ENCODE data around the gene PLOD3. TPM values are rescaled to one million over a fixed set of nuclear protein-coding genes. Genes with fewer than 3 reads are reported as not detected.

PLOD3 gene
- total RNA-seq, 6 donors from 2014 or later: 38.2 to 104 (median 66.2) TPM

- Histone ChIP-seq H3K9me3 (no peaks in the 10 kb centered on the region), H3K4me1 (peaks cover 7 to 9% (median 8%) of the 10 kb centered on the region in 4 donors), H3K27ac (no peak overlapping the region), H3K4me3 (no peak overlapping the region), H3K36me3 (peaks cover 9 to 84% (median 70%) of the 10 kb centered on the region in 4 donors), H3K27me3 (no peaks in the 10 kb centered on the region)
- 93 to 94% methylated on average over 13 to 24 of the region's 24 CpGs for WGBS, 2 donors
- TF ChIP-seq POLR2AphosphoS5 (IDR thresholded peaks at IDR 0.05): no peak
- no peak for TF ChIP-seq CTCF (IDR thresholded peaks at IDR 0.05)
- no peak for TF ChIP-seq EP300 (IDR thresholded peaks at IDR 0.05)
- no peak for TF ChIP-seq POLR2A (IDR thresholded peaks at IDR 0.05)
- DNase-seq (no peak), ATAC-seq (ENCODE audit: low FRiP score in 2 of 2) (no peak)
Observed at GRCh38 chr7:101211501-101211900, 5.9 kb downstream of the PLOD3 start.

- H3K36me3 ChIP-seq: peaks cover 9 to 89% (median 72%) of the 10 kb centered on the region in 4 donors
- no peak overlapping the region for H3K4me3 ChIP-seq
- WGBS, 2 donors: 89 to 95% methylated on average over 8 to 14 of the region's 19 CpGs
- TF ChIP-seq CTCF (IDR thresholded peaks at IDR 0.05) (no peak), EP300 (IDR thresholded peaks at IDR 0.05) (no peak), POLR2A (IDR thresholded peaks at IDR 0.05) (no peak), POLR2AphosphoS5 (IDR thresholded peaks at IDR 0.05) (no peak)
- DNase-seq (no peak), ATAC-seq (ENCODE audit: low FRiP score in 2 of 2) (no peak)
- no peak overlapping the region for H3K27ac ChIP-seq
- H3K9me3 ChIP-seq: no peaks in the 10 kb centered on the region
- no peaks in the 10 kb centered on the region for H3K27me3 ChIP-seq
- no peaks in the 10 kb centered on the region for H3K4me1 ChIP-seq
Observed at GRCh38 chr7:101210143-101210542, 7.2 kb downstream of the PLOD3 start.

DNA sequence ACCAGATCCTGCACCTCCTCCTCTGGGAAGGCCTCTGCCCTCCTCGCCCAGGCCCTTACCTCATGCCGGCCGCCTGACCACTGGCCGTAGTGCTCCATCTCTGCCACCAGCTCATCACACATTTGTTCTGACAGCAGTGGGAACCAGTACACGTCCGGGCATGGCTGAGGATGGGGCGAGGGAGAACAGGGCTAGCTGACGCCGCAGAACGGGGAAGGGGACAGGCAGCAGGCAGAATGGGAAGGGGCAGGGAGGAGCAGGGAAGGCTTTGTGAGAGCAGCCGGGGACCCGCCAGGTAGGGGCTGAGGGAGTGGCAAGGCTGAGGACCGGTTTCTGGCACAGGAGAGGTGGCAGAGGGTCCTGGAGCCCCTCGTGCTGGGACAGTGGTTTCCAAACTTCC lies 8.6 kb downstream of the PLOD3 start:
- DNase-seq (no peak), ATAC-seq (ENCODE audit: low FRiP score in 2 of 2) (no peak)
- Histone ChIP-seq H3K9me3 (no peaks in the 10 kb centered on the region), H3K27ac (no peak overlapping the region), H3K4me3 (no peak overlapping the region), H3K36me3 (peaks cover 9 to 76% (median 61%) of the 10 kb centered on the region in 4 donors), H3K4me1 (no peaks in the 10 kb centered on the region), H3K27me3 (no peaks in the 10 kb centered on the region)
- 97 to 98% methylated on average over 14 of the region's 14 CpGs for WGBS, 2 donors
- TF ChIP-seq POLR2AphosphoS5 (IDR thresholded peaks at IDR 0.05) (no peak), EP300 (IDR thresholded peaks at IDR 0.05) (no peak), CTCF (IDR thresholded peaks at IDR 0.05) (no peak), POLR2A (IDR thresholded peaks at IDR 0.05) (no peak)

GRCh38 chr7:101207459-101207858 lies 9.9 kb downstream of the PLOD3 start:
- TF ChIP-seq POLR2A (IDR thresholded peaks at IDR 0.05) (no peak), POLR2AphosphoS5 (IDR thresholded peaks at IDR 0.05) (no peak), CTCF (IDR thresholded peaks at IDR 0.05) (no peak), EP300 (IDR thresholded peaks at IDR 0.05) (no peak)
- H3K27me3 ChIP-seq: peaks cover 0 to 3% (median 1%) of the 10 kb centered on the region in 4 donors
- peaks cover 9 to 66% (median 52%) of the 10 kb centered on the region in 4 donors for H3K36me3 ChIP-seq
- H3K27ac ChIP-seq: no peak overlapping the region
- H3K4me3 ChIP-seq: no peak overlapping the region
- ATAC-seq (ENCODE audit: low FRiP score in 2 of 2): peak in 1 of 2 donors; percentile 3
- DNase-seq: no peak
- WGBS, 2 donors: 93 to 95% methylated on average over 17 of the region's 17 CpGs
- peaks cover 0 to under 1% (median 0%) of the 10 kb centered on the region in 4 donors for H3K4me1 ChIP-seq
- H3K9me3 ChIP-seq: no peaks in the 10 kb centered on the region

DNA sequence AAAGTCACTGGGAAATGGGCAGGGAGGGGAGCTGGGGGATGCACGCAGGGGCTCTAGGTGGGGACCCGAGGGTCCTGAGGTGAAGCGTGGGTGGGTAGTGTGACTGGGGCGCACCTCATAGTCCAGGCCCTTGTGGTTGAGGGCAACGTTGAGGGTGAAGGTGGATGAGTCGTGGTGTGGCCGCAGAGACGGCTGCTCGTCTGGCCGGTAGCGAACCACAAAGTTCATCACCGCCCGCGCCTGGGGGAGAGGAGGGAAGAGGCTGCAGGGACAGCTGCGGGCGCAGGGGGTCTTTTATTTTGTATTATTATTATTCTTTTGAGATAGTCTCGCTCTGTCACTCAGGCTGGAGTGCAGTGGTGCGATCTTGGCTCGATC lies 10.7 kb downstream of the PLOD3 start:
- DNase-seq: no peak
- peak in 1 of 2 donors; percentile 23 for ATAC-seq (ENCODE audit: low FRiP score in 2 of 2)
- H3K36me3 ChIP-seq: peaks cover 9 to 58% (median 44%) of the 10 kb centered on the region in 4 donors
- H3K4me1 ChIP-seq: peaks cover 0 to 8% (median 6%) of the 10 kb centered on the region in 4 donors
- no peak overlapping the region for H3K4me3 ChIP-seq
- H3K9me3 ChIP-seq: no peaks in the 10 kb centered on the region
- H3K27me3 ChIP-seq: peaks cover 0 to 11% (median 9%) of the 10 kb centered on the region in 4 donors
- H3K27ac ChIP-seq: no peak overlapping the region
- TF ChIP-seq POLR2AphosphoS5 (IDR thresholded peaks at IDR 0.05): no peak
- TF ChIP-seq POLR2A (IDR thresholded peaks at IDR 0.05): no peak
- TF ChIP-seq EP300 (IDR thresholded peaks at IDR 0.05): no peak
- WGBS, 2 donors: 87 to 90% methylated on average over 19 of the region's 19 CpGs
